Measurements from ENCODE around the gene ACVR1.
A peak's percentile ranks its signal among the peaks of the same experiment; 100 is the strongest.

ACVR1 gene

DNA sequence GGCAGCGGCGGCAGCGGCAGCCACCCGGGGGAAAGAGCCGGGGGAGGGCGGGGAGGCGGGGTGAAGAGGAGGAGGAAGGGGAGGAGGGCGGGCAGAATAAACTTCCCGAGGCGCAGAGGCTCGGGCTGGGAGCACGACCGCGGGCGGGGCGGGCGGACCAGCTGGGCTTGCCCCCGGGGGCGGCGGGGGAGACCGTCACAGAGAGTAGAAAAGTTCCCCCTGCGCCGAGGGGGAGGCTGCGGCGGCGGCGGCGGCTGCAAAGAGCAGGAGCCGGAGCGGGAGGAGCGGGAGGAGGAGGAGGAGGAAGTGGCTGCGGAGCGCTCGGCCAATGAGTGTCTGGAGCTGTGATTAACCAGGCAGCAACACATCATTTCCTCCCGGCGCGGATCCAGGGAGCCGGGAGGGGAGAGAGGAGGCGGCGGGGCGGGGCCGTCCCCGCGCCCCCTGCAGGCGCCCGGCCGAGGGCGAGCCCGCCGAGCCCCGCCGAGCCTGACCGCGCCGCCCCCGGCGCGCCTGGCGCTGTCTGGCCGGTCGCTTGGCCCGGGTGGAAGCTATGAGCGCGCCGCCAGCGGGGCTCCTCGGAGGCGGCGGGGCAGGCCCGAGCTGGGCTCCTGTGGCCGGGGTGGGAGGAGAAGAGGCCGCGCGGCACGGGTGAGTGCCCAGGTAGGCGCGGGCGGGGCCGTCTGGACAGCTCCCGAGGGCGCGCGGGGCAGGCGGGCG lies at the start of gene ACVR1:
TSS of gene ACVR1 (minus strand) at position 265 of the 720 bp plus-strand sequence. CDS start 76,837 bp downstream, outside the sequence.
- DNase-seq, result peak; percentile 93

DNA sequence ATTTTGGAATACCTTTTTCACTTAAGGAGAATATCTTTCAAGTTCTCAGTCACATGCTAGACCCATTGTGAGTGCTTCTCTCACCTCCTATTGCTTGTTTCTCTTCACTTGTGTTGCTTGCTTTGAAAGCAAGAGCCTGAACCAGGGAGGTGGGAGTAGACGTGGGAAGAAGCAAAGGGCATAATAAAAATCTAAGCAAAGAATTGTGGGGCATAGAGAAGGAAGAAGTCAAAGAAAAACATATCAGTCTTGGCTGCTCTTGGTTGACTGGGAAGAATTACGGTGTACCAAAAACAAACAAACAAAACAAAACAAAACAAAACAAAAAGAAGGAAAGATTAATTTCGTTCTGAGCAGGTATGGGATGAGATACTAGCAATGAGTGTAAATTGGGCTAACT lies 48.9 kb upstream of the ACVR1 start:
- DNase-seq, result no peak

DNA sequence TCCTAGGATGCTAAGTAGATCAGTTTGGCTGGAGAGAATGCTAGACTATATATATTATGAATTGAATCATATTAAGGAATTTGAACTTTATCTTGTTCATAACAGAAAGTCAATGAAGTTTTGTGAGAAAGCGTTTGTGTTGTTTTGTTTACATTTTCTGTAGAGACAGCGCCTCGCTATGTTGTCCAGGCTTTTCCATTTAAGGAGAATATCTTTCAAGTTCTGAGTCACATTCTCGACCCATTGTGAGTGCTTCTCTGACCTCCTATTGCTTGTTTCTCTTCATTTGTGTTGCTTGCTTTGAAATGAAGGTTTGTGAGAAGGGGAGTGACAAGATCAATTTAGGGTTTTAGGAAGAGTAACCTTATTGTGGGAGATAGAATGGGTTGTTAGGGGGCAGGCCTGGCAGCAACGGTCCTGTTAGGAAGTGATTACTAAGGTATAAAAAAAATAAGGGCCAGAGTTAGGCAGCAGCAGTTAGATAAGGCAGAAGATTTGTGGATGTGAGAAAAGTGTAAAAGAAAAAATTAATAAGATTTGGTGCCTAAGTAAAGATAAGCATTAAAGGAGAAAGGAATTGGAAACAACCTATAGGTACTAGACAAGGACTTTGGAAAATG lies 47.6 kb upstream of the ACVR1 start:
- DNase-seq, result no peak

DNA sequence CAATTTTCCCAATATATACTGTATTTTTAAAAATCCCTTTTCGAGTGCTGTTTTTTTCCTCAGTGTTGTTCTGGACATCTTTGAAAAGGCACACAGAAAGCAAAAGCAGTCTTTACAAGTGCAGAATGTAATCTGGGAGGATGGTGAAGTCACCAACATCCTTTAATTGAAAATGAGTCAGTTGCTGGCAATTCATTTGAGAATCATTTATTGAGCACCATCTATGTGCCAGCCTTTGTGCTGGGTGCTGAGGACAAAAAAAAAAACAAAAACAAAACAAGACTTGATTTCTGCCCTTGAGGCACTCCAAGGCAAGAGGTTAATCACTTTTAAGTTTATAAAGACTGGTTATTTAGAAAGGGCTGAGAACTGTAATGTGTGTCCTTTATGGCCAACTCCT lies 46.7 kb upstream of the ACVR1 start:
- no peak for DNase-seq

DNA sequence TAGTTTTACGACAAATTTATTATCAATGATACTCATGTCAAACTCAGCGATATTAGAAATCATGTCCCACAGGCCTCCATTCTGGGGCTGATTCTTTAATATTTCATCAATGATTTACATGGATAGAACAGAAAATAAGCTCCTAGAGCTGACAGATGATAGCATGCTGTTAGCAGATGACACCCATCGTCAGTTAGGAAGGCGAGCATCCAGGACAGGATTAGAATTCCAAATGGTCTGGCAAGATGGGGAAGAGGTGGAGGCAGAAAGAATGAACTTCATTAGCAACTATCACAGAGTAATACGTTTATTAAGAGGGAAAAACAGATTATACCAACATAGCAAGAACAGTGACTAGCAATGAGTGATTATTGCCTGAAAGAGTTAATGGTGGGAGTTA lies 46.2 kb upstream of the ACVR1 start:
- DNase-seq, result no peak

DNA sequence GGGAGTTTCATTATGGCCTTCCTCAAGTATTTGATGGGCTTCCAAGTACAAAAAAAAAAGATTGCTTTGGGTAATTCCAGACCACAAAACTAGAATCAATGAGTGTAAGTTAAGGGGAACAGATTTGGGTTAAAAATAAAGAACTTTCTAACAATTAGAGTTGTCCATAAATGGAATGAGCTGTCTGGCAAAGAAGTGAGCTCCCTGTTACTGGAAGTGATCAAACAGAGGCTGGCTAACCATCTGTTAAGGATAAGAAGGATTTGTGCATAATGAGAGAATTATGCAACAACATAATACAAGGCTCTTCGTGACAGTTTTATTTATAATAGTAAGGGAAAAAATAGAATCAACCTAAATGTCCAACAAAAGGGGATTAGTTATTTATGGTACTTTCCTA lies 44.6 kb upstream of the ACVR1 start:
- DNase-seq, result no peak

DNA sequence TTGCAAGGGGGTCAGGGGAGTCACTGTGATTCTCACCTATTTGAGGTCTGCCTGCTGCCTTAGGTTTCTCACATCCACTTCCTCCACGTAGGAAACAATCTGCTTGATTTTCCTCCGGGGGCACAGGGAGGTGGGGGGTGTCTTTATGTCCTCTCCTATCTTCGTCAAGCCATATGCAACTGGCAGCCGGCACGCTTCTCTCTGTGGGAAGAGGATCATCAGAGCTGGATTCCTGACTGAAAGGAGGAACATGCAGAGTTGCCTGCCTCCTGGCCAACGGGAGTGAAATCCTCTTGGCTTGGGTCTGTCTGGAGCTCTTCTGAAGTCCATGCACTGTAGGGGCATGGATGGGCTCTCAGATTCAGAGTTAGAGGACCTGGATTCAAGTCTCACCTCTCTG lies 43.1 kb upstream of the ACVR1 start:
- no peak for DNase-seq

DNA sequence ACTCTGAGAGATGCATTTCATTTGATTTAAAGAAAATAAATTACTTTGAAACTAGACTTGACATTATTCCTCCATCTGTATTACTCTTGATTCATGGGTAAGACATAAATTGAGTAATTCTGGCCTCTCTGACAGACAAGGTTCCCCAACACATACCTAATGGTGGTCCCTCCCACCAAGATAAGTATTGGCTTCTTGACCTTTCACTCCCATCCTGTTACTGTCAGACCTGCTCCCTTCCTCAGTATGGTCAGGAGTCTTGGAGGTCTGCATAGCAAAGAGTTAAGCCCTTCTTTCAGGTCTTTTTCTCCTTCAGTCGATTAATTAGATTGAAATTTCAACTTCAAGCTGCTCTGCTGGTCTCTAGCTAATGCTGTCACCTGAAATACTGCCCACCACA lies 42.2 kb upstream of the ACVR1 start:
- DNase-seq, result no peak

DNA sequence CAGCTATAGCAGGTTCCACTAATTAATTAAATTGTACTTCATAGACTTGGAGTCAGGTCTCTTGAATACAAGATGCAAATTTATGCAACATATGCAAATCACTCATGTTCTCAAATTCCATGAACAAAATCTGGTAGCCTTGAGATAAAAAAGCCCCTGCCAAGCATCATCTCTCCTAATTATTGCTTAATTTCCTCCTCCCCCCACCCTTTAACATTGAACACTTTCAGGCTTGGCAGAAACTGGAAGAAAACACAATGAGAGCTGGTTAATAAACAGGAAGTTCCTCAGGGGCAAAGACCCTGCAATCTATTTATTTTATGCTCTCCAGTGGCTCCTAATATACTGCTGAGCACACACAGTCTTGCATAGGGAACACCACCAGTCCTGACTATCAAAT lies 35.6 kb upstream of the ACVR1 start:
- no peak for DNase-seq

DNA sequence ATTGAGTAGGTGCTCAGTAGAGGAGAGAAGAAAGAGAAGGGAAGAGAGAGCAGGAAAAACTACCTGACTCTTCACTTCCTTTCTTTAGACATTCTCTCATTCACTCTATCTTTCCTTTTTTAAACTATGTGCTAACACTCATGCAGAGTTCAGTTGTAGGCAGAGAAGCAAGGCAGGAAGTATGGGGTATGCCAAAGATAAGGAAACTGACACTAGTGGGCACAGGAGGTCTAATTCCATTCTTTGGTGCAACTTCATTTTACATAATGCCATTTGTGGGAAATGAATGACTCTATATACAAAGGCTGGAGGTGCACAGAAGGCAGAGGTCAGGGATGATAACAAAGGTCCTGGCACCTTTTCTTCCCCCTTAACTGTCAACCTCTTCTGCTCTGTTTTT lies 35.1 kb upstream of the ACVR1 start:
- DNase-seq, result no peak

DNA sequence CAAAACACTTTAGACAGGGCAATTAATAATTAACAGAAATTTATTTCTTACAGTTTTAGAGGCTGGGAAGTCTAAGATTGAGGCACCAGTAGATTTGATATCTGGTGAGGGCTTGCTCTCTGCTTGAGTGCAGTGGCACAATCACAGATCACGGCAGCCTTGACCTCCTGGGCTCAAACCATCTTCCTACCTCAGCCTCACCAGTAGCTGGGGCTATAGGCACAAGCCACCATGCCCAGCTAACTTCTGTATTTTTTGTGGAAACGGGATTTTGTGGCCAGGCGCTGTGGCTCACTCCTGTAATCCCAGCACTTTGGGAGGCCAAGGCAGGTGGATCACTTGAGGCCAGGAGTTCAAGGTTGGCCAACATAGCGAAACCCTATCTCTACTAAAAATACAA lies 29.0 kb upstream of the ACVR1 start:
- no peak for DNase-seq

DNA sequence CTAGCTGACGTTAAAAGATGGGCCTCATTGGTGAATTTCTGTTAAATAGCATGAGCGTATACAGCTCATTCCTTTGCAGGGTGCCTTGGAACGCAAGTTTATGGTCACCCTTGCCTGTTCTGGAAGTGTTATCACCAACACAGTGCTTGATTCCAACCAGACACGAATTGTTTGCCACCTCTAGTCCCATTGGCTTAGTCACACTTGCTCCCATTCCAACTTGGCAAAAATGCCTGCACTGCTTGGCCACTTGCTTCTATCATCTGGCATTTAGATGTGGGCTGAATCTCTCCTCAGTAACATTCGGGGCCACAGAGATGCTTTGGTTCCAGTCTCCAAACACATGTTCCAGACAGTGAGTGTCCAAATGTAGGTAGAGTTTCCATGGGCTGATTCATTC lies 27.5 kb upstream of the ACVR1 start:
- no peak for DNase-seq

DNA sequence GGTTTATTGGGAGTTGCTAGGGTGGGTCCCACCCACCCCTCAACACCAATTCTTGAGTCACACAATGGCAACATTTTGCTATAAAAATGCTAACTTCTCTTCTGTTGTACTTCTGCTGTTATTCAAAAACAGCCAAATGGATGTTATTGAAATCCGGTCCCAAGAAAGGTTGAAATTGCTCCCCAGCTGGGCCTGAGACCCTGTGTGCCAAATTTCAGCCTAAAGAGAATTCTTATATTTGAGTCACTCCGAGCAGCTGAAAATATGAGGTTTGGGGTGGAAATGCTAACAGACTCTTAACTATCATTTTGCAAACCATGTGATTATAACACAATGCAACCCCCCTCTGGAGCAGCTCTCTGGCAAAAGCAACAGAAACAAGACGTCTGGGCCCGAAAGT lies 27.0 kb upstream of the ACVR1 start:
- peak; percentile 95 for DNase-seq

DNA sequence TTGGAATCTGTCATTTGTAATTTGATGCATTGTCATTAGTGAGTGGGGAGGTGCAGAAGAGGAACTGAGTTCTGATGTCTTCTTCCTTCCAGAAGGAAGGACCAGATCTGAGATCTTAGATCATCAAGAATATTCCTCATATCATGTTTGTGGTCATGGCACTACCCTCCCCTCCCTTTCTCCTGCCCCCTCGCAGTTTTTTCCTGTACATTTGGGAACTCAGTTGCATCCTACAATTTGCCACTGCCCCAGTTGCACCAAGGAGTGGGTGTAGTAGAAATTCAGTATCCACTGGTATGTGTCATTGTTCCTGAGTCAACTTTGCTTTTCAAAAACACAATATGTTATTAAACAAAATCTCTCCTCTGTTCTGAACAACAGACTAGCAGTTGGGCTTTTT lies 26.6 kb upstream of the ACVR1 start:
- no peak for DNase-seq

DNA sequence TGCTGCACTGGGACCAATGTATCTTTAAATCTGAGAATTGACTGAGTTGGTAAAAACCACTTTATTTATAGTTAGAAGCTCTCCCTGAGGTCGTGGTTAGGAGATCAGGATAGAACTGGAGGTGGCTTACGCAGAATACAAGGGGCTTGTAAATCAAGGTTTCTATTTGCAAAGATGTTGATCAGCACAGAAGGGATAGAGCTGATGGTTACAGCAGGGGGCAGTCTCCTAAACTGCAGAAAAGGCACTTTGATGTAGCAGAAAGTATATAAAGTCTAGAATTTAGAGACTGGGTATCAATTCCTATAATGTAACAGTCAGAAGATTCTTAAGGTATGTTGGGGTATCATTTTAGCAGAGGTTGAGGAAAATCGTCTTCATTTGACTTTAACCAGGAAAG lies 25.2 kb upstream of the ACVR1 start:
- DNase-seq, result no peak

DNA sequence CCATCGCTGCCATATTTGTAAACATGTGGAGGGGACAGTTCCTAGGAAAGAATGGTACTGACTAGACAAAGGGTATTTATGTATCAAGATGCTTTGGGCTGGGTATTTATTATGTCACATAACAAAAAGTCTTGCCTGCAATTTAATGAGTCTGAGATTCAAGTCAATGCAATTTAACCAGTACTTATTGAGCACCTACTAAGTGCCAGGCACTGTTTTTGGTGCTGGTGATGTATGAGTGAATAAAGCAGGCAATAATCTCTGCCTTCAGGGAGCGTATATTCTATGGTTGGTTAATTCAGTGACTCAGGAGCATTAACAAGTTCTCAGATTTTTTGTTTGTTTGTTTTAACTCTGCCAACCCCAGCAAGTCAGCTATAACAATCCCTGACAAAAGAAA lies 24.6 kb upstream of the ACVR1 start:
- no peak for DNase-seq

DNA sequence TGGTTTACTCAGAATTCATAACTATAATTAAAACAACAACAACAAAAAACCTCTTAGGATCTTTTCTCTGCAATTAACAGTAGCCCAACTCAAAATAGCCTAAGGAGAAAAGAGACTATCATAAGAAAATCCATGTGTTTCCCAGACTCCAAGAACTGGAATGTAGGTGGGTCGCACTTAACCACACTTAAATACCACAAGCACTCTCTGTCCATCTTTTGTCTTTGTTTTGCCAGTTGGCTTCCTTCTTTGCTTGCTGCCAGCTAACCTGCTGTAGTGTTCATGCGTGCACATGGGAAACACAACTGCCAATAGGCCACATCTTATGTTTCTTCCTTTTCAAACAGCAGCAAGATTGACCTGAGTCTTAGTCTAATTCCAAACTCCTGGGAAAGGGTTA lies 24.1 kb upstream of the ACVR1 start:
- no peak for DNase-seq

DNA sequence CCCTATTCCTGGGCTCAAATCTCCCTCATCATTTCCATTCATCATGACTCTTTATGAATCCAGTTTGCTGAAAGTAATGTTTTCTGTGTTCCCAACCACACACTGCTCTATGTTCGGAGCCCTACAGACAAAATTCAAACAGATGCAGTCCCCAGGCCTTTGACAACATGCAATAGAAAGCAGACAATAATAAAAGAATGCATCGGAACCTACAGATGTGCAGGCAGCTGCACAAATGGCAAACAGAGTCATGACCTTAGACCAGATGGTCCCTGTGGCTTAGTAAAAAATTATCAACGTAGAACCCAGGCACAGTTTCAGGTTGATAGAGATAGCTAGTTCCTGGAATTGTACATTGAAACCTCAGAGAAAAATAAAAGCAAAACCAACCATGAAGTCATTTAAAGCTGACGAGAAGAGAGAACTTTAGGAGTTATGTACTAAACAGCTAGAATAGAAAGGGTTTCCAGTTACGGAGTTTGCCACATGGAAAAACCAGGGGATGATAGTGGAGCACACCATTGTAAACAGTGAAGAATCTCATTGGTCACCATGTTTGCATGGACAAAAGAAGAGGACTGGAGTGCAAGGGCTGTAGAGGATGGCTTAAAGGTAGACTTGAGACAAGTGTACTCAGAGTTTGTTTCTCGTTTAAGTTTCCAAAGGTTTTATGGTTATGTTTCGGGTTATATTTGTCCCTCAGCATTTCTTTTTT lies 23.2 kb upstream of the ACVR1 start:
- DNase-seq, result no peak

DNA sequence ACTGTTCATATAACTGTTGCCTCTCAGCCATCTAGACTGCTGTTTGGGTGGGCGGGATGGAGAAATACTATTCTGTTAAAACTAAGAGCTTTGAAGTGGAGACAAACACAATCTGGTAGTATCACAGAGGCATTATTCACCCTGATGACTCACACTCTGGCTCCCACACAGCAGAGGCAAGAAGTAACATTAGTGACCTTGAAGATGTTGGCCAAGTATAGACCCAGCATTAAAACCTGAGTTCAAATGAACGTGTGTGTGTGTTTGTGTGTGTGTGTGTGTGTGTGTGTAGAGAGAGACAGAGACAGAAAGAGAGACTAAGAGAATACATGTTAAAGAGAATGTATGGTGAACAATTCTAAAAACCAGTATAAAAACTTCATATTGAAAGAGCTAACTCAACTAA lies 22.5 kb upstream of the ACVR1 start:
- peak; percentile 24 for DNase-seq

DNA sequence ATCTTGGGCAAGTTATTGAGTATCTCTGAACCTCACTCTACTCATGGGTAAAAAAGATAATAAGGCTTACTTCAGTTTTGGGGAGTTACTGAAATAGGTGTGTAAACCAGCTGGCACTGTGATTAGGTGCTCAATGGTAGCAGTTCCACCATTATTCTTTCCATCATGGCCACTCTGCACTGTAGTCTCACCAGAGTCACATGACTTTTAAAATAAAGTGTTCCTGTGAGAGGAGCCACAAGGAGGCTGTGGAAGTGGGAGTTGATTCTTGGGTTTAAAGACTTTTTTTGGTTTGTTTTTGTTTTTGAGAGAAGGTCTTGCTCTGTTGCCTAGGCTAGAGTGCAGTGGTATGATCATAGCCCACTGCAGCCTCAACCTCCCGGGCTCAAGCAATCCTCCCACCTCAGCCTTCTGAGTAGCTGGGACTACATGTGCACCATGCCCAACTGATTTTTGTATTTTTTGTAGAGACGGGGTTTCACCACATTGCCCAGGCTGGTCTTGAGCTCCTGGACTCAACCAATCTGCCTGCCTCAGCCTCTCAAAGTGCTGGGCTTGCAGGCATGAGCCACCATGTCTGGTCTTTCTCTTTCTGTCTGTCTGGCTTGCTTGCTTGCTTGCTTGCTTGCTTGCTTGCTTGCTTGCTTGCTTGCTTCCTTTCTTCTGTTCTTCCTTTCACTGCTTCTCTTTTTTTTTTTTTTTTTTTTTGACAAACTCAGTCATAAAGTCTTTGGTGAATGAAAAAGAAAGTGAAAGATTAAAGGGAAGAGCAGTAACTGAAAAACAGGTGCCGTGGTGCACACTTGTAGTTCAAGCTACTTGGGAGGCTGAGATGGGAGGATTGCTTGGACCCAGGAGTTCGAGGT lies 21.2 kb upstream of the ACVR1 start:
- DNase-seq, result no peak

DNA sequence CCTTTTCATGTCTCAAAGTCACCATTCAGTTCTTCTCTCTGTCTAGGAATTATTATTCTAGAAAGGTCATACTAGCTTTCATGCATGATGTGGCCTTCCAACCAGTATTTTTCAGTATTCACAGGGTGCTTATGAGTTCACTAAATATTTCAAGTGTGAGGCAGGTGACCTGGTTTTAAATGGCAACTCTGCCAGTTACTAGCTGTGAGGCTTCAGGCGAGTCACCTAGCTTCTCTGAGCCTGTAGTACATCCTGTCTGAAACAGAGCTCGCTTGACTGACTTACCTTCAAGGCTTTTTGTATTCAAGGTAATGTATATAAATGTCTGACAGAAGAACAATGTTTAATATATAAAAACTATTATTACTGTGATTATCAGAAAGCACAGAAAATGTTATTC lies 19.4 kb upstream of the ACVR1 start:
- DNase-seq, result no peak

DNA sequence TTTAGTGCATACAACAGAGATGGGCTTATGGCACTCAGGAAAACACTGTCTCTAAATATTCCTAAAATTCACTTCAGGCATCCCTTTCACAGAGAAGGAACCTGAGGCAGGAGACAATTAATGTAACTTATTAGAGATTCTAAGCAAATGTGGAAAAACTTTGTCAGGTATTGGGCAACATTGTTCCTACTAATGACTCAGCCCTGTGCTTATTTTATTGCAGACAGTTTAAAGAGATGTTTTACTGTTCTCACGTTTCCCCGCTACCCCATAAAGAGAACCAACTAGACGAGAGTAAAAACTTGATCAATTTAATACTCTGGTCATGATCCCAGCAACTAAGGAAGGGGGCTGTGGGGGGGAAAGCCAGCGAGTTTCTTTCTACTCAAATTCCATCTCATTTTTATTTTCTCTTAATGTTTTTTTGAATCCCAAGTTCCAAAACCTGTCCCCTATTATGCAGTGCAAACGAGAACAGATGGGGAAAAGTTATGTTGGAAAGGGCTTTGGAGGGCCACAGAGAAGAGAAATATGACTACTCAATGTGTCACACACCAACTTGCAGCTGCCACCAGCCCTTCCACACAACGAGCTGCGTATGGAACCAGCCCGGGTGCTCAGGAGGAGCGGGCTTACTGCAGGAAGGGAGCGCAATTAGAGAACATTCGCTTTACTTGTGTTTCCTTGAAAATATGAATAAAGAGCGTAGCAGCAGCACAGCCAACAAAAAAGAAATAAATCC lies 18.7 kb upstream of the ACVR1 start:
- no peak for DNase-seq

DNA sequence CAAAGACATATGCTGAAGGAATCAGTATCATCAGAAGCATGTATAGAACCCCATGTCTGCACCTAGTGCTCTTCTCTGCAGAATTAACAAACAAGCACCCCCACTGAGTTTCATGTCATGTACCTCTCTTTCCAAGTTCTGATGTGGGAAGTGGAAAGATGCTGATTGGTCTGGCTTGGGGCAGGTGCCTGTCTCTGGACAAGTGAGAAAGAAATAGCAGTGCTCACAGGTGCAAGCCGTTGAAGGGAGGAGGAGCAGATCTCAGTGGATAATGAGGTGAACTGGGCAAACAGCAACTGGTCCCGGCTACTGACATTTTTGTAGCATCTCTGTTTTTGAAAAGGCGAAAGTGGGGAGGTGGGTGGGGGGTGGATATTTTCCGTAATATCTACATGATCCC lies 17.5 kb upstream of the ACVR1 start:
- DNase-seq, result no peak

Measured in NCI-H2227 treated with DMSO at 0.1 percent for 48 hours (cell line).